ENCODE results near the gene DPYSL4. TPM values are rescaled to one million over a fixed set of nuclear protein-coding genes. Genes with fewer than 3 reads are reported as not detected.

DPYSL4 gene
- total and polyA plus RNA-seq, 2 of the 13 experiments (the other 11 are each of a cell fraction or from before 2014, with no cell fraction given) = 0.84 to 1.2 TPM

GRCh38 chr10:132251928-132252327 is 65.2 kb downstream of the DPYSL4 start:
- H2AFZ ChIP-seq (ENCODE audit: low read length) = no peak overlapping the region
- peak overlapping the region; percentile 41 for H3K27ac ChIP-seq (ENCODE audit: extremely low read length, insufficient read depth, low read length)
- H3K27me3 ChIP-seq (ENCODE audit: control insufficient read depth in 1 of 2, insufficient read depth in 2 of 2, low read length in 2 of 2) = no peaks in the 10 kb centered on the region
- intact Hi-C loops (cut with micrococcal nuclease; ENCODE audit: unreplicated experiment) (no loop called here), in situ Hi-C loops (cut with HindIII; ENCODE audit: extremely low pct_ligation_motif_present, low pct_unique_long_range_greater_than_20kb) (no loop called here)
- no peaks in the 10 kb centered on the region for H3K79me2 ChIP-seq (ENCODE audit: insufficient read depth, low read length)
- no peak overlapping the region for H3K9ac ChIP-seq (ENCODE audit: insufficient read depth, low read depth, low read length)
- ChIA-PET POLR2A (interaction anchor here (1.0 kb wide), 1 partner anchor 31 kb away, joined by 3 read pairs; no protein-coding TSS in a partner anchor), CTCF (ENCODE audit: low intra/inter-chr PET ratio, low total read pairs) (no interaction called here)
- no TSS peak for BruUV-seq (replicated peaks)
- H4K20me1 ChIP-seq (ENCODE audit: insufficient read depth, low read length) = no peaks in the 10 kb centered on the region
- H3K4me1 ChIP-seq (ENCODE audit: insufficient read depth, low read length) = peaks cover 44% of the 10 kb centered on the region
- FAIRE-seq = no peak
- DNase-seq (ENCODE audit: low spot score) = peak; percentile 21
- peak overlapping the region in 1 of 3 experiments; percentile 47; a peak in 1 of 6 replicates for H3K4me3 ChIP-seq (replicated peaks in 1 of 3; ENCODE audit: insufficient read depth in 1 of 3, low read depth in 2 of 3, low read length in 3 of 3)
- H3K4me2 ChIP-seq (ENCODE audit: low read depth, low read length) = peak overlapping the region; percentile 47
- no peaks in the 10 kb centered on the region for H3K9me3 ChIP-seq (ENCODE audit: low read length)
- no peaks in the 10 kb centered on the region for H3K36me3 ChIP-seq (replicated peaks in 1 of 2; ENCODE audit: control insufficient read depth in 1 of 2, insufficient read depth in 2 of 2, low read length in 2 of 2)
- peak; percentile 10; the same call in 2 of the 3 replicates for ATAC-seq
- WGBS (ENCODE audit: low lambda C conversion rate) = 6% methylated on average over 5 of the region's 6 CpGs
- TF ChIP-seq, protein P1, sequence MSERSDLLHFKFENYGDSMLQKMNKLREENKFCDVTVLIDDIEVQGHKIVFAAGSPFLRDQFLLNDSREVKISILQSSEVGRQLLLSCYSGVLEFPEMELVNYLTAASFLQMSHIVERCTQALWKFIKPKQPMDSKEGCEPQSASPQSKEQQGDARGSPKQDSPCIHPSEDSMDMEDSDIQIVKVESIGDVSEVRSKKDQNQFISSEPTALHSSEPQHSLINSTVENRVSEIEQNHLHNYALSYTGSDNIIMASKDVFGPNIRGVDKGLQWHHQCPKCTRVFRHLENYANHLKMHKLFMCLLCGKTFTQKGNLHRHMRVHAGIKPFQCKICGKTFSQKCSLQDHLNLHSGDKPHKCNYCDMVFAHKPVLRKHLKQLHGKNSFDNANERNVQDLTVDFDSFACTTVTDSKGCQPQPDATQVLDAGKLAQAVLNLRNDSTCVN (CRISPR knock-in tag; IDR thresholded peaks at IDR 0.05; ENCODE audit: borderline replicate concordance) = no peak
- TF ChIP-seq NR2F1 (CRISPR knock-in tag; IDR thresholded peaks at IDR 0.05) (peak; percentile 82 to 95), THYN1 (CRISPR knock-in tag; IDR thresholded peaks at IDR 0.05; ENCODE audit: borderline replicate concordance, low read depth) (no peak), HIVEP1 (CRISPR knock-in tag; IDR thresholded peaks at IDR 0.05) (0 out of 2 replicates have a peak, but pooled peaks have one; percentile 45), ZNF781 (CRISPR knock-in tag; IDR thresholded peaks at IDR 0.05; ENCODE audit: borderline replicate concordance, not compliant biosample characterization) (no peak), RBFOX2 (IDR thresholded peaks at IDR 0.05; ENCODE audit: low read depth, low read length) (no peak), ZNF160 (CRISPR knock-in tag; IDR thresholded peaks at IDR 0.05) (peak; percentile 53; the same call in 1 of the 2 replicates), ZNF33A (CRISPR knock-in tag; IDR thresholded peaks at IDR 0.05; ENCODE audit: borderline replicate concordance) (no peak), SOX5 (CRISPR knock-in tag; IDR thresholded peaks at IDR 0.05; ENCODE audit: borderline replicate concordance) (peak; percentile 38; the same call in 1 of the 2 replicates)
- TF ChIP-seq, protein P2, sequence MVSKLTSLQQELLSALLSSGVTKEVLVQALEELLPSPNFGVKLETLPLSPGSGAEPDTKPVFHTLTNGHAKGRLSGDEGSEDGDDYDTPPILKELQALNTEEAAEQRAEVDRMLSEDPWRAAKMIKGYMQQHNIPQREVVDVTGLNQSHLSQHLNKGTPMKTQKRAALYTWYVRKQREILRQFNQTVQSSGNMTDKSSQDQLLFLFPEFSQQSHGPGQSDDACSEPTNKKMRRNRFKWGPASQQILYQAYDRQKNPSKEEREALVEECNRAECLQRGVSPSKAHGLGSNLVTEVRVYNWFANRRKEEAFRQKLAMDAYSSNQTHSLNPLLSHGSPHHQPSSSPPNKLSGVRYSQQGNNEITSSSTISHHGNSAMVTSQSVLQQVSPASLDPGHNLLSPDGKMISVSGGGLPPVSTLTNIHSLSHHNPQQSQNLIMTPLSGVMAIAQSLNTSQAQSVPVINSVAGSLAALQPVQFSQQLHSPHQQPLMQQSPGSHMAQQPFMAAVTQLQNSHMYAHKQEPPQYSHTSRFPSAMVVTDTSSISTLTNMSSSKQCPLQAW (CRISPR knock-in tag; IDR thresholded peaks at IDR 0.05) = 0 out of 2 replicates have a peak, but pooled peaks have one; percentile 29
- TF ChIP-seq, protein P3, sequence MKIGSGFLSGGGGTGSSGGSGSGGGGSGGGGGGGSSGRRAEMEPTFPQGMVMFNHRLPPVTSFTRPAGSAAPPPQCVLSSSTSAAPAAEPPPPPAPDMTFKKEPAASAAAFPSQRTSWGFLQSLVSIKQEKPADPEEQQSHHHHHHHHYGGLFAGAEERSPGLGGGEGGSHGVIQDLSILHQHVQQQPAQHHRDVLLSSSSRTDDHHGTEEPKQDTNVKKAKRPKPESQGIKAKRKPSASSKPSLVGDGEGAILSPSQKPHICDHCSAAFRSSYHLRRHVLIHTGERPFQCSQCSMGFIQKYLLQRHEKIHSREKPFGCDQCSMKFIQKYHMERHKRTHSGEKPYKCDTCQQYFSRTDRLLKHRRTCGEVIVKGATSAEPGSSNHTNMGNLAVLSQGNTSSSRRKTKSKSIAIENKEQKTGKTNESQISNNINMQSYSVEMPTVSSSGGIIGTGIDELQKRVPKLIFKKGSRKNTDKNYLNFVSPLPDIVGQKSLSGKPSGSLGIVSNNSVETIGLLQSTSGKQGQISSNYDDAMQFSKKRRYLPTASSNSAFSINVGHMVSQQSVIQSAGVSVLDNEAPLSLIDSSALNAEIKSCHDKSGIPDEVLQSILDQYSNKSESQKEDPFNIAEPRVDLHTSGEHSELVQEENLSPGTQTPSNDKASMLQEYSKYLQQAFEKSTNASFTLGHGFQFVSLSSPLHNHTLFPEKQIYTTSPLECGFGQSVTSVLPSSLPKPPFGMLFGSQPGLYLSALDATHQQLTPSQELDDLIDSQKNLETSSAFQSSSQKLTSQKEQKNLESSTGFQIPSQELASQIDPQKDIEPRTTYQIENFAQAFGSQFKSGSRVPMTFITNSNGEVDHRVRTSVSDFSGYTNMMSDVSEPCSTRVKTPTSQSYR (CRISPR knock-in tag; IDR thresholded peaks at IDR 0.05; ENCODE audit: borderline replicate concordance) = peak; percentile 73; the same call in 1 of the 2 replicates
- TF ChIP-seq, protein P4, sequence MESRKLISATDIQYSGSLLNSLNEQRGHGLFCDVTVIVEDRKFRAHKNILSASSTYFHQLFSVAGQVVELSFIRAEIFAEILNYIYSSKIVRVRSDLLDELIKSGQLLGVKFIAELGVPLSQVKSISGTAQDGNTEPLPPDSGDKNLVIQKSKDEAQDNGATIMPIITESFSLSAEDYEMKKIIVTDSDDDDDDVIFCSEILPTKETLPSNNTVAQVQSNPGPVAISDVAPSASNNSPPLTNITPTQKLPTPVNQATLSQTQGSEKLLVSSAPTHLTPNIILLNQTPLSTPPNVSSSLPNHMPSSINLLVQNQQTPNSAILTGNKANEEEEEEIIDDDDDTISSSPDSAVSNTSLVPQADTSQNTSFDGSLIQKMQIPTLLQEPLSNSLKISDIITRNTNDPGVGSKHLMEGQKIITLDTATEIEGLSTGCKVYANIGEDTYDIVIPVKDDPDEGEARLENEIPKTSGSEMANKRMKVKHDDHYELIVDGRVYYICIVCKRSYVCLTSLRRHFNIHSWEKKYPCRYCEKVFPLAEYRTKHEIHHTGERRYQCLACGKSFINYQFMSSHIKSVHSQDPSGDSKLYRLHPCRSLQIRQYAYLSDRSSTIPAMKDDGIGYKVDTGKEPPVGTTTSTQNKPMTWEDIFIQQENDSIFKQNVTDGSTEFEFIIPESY (CRISPR knock-in tag; IDR thresholded peaks at IDR 0.05) = peak; percentile 85
